ENCODE results near the gene GDPD3.
A peak's percentile ranks its signal among the peaks of the same experiment; 100 is the strongest.

The GDPD3 gene

GRCh38 chr16:30067584-30067916 lies 45.8 kb downstream of the GDPD3 start:
- peaks cover 45% of the 10 kb centered on the region for H3K4me1 Mint-ChIP-seq
- peaks cover 72% of the 10 kb centered on the region for H3K36me3 Mint-ChIP-seq (ENCODE audit: low read depth)
- H3K27ac Mint-ChIP-seq, result peak overlapping the region; percentile 95
- peak overlapping the region; percentile 91 for H3K4me3 Mint-ChIP-seq
- ATAC-seq (no peak), DNase-seq (no peak)
- no peaks in the 10 kb centered on the region for H3K27me3 Mint-ChIP-seq
- no peaks in the 10 kb centered on the region for H3K9me3 Mint-ChIP-seq

GRCh38 chr16:30066761-30067583 lies 46.4 kb downstream of the GDPD3 start:
- Mint-ChIP-seq H3K4me3 (peak overlapping the region; percentile 91), H3K27ac (peak overlapping the region; percentile 95), H3K4me1 (peaks cover 45% of the 10 kb centered on the region), H3K27me3 (no peaks in the 10 kb centered on the region), H3K9me3 (no peaks in the 10 kb centered on the region), H3K36me3 (ENCODE audit: low read depth) (peaks cover 69% of the 10 kb centered on the region)
- ATAC-seq (no peak), DNase-seq (no peak)

- peaks cover 45% of the 10 kb centered on the region for H3K4me1 Mint-ChIP-seq
- peak overlapping the region; percentile 95 for H3K27ac Mint-ChIP-seq
- peak; percentile 55 for DNase-seq
- no peak for ATAC-seq
- no peaks in the 10 kb centered on the region for H3K9me3 Mint-ChIP-seq
- no peaks in the 10 kb centered on the region for H3K27me3 Mint-ChIP-seq
- peaks cover 62% of the 10 kb centered on the region for H3K36me3 Mint-ChIP-seq (ENCODE audit: low read depth)
- H3K4me3 Mint-ChIP-seq, result peak overlapping the region; percentile 91
Measured at GRCh38 chr16:30065943-30066760, 47.2 kb downstream of the GDPD3 start.

GRCh38 chr16:30065102-30065942 lies 48.0 kb downstream of the GDPD3 start, which contains the start of gene ALDOA:
Gene ALDOA (plus strand): TSS chr16:30065760. CDS start chr16:30066898, 1,138 bp downstream.
- Mint-ChIP-seq H3K27me3 (no peaks in the 10 kb centered on the region), H3K27ac (peak within 1 kb of the TSS; percentile 95), H3K4me1 (peaks cover 43% of the 10 kb centered on the region), H3K4me3 (peak within 1 kb of the TSS; percentile 91), H3K36me3 (ENCODE audit: low read depth) (peaks cover 55% of the 10 kb centered on the region), H3K9me3 (no peaks in the 10 kb centered on the region)
- DNase-seq (peak; percentile 99), ATAC-seq (peak; percentile 87)

GRCh38 chr16:30064729-30065101 lies 48.6 kb downstream of the GDPD3 start:
- peak overlapping the region; percentile 91 for H3K4me3 Mint-ChIP-seq
- H3K27ac Mint-ChIP-seq, result peak overlapping the region; percentile 95
- peaks cover 50% of the 10 kb centered on the region for H3K36me3 Mint-ChIP-seq (ENCODE audit: low read depth)
- H3K27me3 Mint-ChIP-seq, result no peaks in the 10 kb centered on the region
- DNase-seq, result no peak
- ATAC-seq, result no peak
- H3K4me1 Mint-ChIP-seq, result peaks cover 41% of the 10 kb centered on the region
- H3K9me3 Mint-ChIP-seq, result no peaks in the 10 kb centered on the region

- H3K27ac Mint-ChIP-seq, result peak overlapping the region; percentile 95
- no peaks in the 10 kb centered on the region for H3K9me3 Mint-ChIP-seq
- ATAC-seq, result peak; percentile 41
- peaks cover 37% of the 10 kb centered on the region for H3K4me1 Mint-ChIP-seq
- DNase-seq, result peak; percentile 77
- H3K4me3 Mint-ChIP-seq, result peak overlapping the region; percentile 91
- H3K36me3 Mint-ChIP-seq (ENCODE audit: low read depth), result peaks cover 44% of the 10 kb centered on the region
- H3K27me3 Mint-ChIP-seq, result no peaks in the 10 kb centered on the region
Measured at GRCh38 chr16:30063893-30064728, 49.2 kb downstream of the GDPD3 start.

GRCh38 chr16:30063278-30063892 lies 50.0 kb downstream of the GDPD3 start:
- no peak for DNase-seq
- no peaks in the 10 kb centered on the region for H3K27me3 Mint-ChIP-seq
- H3K9me3 Mint-ChIP-seq, result no peaks in the 10 kb centered on the region
- peaks cover 30% of the 10 kb centered on the region for H3K4me1 Mint-ChIP-seq
- H3K27ac Mint-ChIP-seq, result peak overlapping the region; percentile 95
- H3K36me3 Mint-ChIP-seq (ENCODE audit: low read depth), result peaks cover 36% of the 10 kb centered on the region
- peak overlapping the region; percentile 91 for H3K4me3 Mint-ChIP-seq
- no peak for ATAC-seq

GRCh38 chr16:30060836-30061554 lies 52.3 kb downstream of the GDPD3 start:
- peaks cover 13% of the 10 kb centered on the region for H3K4me1 Mint-ChIP-seq
- no peaks in the 10 kb centered on the region for H3K9me3 Mint-ChIP-seq
- ATAC-seq (no peak), DNase-seq (no peak)
- H3K4me3 Mint-ChIP-seq, result no peak overlapping the region
- H3K36me3 Mint-ChIP-seq (ENCODE audit: low read depth), result peaks cover 15% of the 10 kb centered on the region
- no peak overlapping the region for H3K27ac Mint-ChIP-seq
- H3K27me3 Mint-ChIP-seq, result no peaks in the 10 kb centered on the region

GRCh38 chr16:30060346-30060745 lies 53.0 kb downstream of the GDPD3 start:
- H3K27me3 Mint-ChIP-seq, result no peaks in the 10 kb centered on the region
- H3K9me3 Mint-ChIP-seq, result no peaks in the 10 kb centered on the region
- DNase-seq (no peak), ATAC-seq (no peak)
- H3K4me1 Mint-ChIP-seq, result peaks cover 12% of the 10 kb centered on the region
- H3K36me3 Mint-ChIP-seq (ENCODE audit: low read depth), result peaks cover 10% of the 10 kb centered on the region
- no peak overlapping the region for H3K27ac Mint-ChIP-seq
- H3K4me3 Mint-ChIP-seq, result no peak overlapping the region

GRCh38 chr16:30054959-30055553 lies 58.3 kb downstream of the GDPD3 start:
- ATAC-seq (peak; percentile 81), DNase-seq (peak; percentile 72)
- Mint-ChIP-seq H3K4me1 (peaks cover 21% of the 10 kb centered on the region), H3K27me3 (peaks cover 5% of the 10 kb centered on the region), H3K4me3 (peak overlapping the region; percentile 53), H3K27ac (no peak overlapping the region), H3K9me3 (no peaks in the 10 kb centered on the region), H3K36me3 (ENCODE audit: low read depth) (no peaks in the 10 kb centered on the region)

All from activated naive CD8-positive, alpha-beta T cell treated with anti-CD3 and anti-CD28 coated beads, Interleukin-2, amount 50 U/mL, for 24 hours (primary cell).